CD4-positive, alpha-beta T cell treated with Interleukin-4 for 4 hours (primary cell): ENCODE results near the gene GET4.

Experiments used
- DNase-seq: peaks from one replicate; pipeline ENCODE4 v3.0.0-alpha.2; 2020

GET4 gene

DNA sequence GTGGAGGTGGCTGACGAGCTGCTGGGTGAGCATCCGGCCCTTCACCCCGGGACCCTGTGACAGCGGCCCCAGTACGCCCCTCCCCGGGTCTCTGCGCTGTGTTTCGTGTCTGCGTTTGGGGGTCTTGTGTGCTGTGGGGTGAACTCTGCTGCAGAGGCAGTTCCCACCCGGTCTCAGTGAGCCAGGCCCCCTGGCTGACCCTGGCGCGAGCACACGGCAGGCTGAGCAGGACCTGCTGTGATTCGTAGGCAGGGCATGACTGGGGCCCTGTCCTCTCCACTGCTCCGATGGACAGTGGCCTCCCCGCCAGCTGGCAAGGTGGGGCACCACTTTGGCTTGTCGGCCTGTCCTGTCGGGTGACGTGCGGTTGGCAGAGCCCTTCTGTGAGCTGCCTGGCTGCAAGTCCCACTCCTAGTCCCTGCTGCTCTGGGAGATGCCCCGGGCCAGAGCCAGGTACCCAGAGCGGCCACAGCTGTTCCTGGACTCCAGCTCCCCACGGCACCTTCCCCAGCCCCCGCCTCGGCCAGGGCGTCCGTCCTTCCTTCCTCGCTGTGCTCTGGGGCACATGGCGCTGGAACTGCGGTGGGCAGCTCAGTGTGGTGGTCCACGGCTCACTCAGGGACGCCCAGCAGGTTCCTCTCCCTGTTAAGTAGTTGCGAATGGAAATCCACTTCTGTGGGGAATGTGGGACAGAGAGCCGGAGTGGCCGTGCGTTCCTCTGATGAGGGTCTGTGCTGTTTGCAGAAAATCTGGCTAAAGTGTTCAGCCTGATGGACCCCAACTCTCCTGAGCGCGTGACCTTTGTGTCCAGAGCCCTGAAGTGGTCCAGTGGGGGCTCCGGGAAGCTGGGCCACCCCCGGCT, 10.5 kb downstream of the GET4 start:
- DNase-seq: no peak

DNA sequence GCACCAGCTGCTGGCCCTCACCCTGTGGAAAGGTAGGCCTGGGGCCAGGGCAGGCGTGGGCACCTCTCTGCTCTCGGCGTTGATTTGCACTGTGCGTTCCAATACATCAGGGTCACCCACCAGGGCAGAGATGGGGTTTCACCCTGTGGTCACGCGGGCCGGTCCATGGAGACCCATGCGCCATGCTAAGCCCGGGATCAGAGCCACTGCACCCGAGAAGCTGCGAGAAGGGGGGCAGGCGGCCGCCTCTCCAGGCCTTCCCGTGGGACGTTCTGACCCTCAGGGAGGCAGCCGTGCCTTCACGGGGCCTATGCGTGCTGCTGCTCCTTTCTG, 11.1 kb downstream of the GET4 start:
- DNase-seq: no peak

DNA sequence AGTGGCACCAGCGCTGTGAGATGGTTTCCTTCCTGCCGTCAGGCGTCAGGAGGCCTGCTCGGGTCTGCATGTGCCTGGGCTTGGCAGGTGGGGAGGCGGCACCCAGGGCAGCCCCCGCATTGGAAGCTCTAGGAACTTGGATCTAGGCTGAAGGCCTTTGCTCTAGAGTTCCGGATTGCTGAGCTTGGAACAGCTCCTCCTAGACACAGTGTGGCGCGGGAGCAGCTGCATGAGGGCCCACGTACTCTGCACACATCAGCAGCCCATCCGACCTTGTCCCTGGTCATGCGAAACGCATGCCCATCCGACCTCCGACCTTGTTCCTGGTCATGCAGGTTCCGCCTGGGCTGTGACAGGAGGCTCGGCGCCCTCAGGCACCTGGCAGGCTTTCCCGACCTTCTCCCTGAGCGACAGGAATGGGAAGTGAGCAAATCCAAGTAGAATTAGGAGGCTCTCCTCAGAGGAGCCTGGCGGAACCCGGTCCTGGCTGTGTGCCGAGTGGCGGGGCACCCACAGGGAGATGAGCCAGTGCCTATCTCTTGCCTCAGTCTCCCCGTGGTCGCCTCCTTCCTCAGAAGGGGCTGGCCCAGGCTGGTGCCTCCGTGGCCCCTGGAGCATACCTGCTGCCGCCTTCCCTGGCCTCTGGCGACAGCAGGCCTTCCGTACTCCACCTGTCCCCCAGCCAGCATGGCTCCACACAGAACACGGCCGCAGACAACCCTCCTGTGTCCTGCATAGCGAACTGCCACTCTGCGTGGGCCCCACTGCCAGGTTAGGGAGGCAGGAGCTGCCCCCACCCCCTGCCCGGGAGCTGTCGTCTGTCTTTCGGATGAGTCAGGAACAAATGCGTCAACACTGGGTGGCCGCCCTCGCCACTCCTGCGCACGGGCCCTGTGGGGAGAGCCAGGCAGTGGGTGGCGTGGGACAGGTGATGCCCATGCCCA, 12.0 kb downstream of the GET4 start:
- no peak for DNase-seq

DNA sequence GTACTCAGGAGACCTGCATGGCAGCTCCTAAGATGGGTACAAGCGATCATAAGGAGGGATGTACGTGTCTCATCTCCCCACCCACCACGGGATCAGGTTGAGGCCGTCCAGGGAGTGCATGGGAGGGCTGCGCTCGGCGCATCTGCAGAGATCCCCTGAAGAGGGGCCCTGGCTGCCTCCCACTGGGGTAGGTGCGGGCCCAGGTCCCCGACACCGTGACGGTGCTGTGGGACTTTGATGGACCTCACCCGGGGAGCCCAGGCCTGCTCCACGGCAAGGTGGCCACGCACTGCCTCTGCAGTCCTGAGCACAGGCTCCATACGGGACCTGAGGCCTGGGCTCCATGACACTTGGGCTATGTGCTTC, 12.7 kb downstream of the GET4 start:
- DNase-seq: no peak

DNA sequence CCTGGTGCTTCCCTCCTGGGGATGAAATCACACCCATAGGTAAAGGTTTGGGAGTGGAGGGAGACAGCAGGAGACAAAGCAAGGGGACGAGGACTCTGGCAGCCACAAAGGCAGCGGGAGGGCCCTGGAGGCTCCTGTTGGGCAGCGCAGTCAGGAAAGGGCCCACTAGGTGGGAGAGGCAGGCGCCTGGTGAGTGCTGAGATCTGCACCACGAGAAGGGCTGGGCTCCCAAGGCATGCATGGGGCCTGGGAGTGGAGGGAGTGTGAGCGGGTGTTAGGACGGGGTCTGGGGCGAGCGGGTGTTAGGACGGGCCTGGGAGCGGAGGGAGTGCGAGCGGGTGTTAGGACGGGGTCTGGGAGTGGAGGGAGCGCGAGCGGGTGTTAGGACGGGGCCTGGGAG, 13.0 kb downstream of the GET4 start:
- DNase-seq: no peak

DNA sequence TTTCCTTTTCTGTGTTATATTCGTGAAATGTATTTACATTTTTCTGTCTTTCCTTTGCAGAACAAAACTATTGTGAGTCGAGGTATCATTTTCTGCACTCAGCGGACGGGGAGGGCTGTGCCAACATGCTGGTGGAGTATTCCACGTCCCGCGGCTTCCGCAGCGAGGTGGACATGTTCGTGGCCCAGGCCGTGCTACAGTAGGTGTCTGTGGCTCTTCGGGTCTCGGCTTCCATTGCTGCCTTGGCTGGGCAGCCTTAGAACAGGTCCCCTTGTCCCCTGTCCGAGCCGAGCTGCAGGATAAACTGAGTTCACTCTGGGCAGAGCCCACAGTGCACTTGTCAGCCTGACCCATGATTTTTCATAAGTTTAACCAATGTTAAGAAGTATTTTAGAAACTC, 14.5 kb downstream of the GET4 start:
- no peak for DNase-seq

DNA sequence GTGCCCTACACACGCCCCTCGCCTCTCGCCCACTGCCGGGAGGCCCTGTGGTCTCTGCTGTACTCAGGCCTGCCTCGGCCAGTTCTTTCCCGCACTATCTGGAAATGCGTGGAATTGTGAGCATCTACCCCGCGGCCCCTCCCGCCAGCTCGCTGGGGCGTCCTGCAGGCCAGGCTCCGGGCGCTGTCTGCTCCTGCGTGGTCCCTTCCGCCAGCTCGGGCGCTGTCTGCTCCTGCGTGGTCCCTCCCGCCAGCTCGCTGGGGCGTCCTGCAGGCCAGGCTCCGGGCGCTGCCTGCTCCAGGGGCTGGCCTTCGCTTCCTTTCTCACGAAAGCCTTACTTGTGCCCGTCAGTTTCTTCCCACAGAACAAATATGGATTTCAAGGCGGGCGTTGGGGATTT, 14.9 kb downstream of the GET4 start:
- no peak for DNase-seq

DNA sequence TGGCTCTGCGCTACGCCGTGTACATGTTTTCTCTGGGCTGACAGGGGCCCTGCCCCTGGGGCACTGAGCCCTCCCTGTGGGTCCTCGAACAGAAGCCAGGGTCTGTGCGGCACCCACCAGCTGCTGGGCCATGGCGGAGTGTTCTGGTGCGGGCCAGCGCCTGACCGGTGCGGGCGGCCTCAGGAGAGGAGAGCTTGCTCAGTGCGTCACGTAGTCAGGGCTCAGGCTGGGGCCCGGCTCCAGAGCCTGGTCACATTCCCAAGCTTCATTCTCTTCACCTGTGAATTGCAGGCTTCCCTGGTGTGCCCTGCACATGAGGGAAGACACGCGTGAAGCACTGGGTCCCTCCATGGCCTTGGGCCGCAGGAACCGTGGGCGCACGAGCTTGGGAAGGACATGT, 15.5 kb downstream of the GET4 start:
- no peak for DNase-seq

DNA sequence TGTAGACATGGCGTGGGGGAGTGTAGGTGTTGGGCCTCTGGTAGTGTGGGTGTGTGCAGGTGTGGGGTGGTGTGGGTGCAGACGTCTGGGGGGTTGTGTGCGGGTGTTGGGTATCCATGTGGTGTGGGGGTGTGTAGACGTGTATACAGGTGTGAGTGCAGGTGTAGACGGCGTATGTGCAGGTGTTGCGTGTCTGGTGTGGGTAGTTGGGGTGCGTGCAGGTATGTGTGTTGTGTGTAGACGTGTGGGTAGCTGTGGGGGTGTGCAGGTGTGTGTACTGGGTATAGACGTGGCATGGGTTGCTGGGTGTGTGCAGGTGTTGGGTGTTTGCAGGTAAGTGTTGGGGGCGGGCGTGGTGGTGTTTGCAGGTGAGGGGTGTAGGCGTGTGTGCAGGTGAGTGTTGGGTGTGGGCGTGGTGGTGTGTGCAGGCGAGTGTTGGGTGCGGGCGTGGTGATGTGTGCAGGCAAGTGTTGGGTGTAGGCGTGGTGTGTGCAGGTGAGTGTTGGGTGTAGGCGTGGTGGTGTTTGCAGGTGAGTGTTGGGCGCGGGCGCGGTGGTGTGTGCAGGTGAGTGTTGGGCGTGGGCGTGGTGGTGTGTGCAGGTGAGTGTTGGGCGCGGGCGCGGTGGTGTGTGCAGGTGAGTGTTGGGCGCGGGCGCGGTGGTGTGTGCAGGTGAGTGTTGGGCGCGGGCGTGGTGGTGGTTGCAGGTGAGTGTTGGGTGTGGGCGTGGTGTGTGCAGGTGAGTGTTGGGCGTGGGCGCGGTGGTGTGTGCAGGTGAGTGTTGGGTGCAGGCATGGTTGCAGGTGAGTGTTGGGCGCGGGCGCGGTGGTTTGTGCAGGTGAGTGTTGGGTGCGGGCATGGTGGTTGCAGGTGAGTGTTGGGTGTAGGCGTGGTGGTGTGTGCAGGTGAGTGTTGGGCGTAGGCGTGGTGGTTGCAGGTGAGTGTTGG, 16.6 kb downstream of the GET4 start:
- DNase-seq: no peak

DNA sequence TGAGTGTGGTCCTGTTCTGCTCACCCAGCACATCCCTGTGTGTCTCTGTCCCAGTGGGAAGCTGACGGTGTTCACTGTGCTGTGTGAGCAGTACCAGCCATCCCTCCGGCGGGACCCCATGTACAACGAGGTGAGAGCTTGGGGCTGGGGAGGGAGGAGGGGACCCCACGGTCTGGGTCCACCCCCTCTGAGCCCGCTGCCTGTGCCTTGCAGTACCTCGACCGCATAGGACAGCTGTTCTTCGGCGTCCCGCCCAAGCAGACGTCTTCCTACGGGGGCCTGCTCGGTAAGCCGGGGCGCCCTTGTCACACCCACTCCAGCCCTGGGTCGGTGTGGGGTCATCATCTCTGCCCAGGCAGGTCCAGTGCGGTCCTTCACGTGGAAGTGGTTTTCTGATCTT, 17.3 kb downstream of the GET4 start:
- no peak for DNase-seq

DNA sequence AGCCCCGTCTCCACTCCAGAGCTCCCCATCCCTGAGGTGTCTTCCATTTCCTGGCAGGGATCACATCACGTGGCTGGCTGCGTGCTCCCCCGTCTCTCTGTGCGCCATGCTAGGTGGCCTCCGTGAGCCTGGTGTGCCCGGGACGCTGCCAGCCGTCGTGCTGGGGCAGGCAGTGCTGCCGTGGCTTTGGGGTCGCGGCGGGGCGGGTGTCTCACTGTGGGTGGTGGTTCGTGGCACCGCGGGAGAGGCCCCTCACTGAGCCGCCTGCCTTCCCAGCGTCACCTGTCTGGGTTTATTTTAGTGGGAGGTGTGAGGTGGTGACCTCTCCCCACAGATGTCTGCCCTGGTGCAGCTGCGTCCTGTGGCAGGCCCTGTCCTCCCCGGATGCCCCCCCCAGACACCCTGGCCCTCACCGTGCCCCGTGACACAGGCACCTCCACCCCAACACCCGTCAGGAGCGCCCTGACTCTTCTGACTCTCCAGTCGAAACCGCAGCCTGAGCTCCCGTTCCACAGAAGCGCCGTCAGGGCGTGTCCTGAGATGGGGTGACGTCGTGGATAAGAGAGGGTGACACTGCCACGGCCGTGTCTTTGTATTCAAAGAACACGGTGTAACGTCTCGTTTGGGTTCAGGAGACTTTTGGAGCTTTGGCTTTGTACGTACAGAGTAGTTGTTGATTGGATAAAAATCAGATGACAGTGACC, 18.0 kb downstream of the GET4 start:
- DNase-seq: no peak

DNA sequence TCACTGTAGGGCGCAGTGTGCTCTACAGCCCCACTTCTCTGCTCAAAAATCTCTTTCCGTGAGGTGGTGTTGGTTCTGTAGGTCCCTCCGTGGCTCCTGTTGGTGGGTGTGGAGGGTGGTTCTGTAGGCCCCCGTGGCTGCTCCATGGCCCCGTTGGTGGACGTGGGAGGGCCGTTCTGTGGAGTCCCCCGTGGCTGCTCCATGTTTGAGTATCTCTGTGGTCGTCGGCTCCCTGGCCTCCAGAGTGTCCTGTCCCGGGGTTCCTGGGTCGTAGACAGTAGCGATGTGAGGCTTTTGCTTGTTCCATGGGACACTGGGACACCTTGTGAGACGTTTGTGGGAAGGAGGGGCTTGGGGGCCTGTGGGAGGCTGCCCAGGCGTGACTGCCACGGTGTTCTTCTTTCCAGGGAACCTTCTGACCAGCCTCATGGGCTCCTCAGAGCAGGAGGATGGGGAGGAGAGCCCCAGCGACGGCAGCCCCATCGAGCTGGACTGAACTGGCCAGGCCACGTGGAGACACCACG, 18.6 kb downstream of the GET4 start:
- DNase-seq: no peak

DNA sequence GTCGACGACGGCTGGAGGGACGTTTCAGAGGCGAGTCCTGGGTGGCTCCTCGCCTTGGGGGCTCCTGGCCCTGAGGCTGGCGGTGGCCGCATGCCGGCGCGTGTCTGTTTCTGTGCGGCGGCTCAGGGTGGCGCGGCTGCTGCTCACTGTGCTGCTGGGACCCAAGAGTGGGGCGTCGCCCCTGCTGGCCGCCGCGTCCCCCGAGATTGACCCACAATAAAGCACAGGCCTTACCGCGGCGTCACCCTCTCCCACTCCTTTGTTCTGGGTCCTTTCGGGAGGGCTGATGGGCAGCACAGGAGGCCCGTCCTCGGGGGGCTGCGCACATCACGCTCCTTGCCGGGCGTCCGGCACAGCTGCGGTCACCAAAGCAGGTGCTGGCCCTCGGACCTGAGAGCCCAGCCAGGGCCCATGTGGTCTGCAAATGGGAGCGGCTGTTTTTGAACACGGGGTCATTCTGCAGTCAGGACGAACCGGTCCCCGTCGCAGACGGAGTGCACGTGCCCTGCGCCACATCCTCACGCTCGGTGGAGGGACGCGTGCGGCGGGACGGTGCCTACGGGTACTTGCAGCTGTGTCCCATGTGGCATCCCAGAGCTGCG, 19.2 kb downstream of the GET4 start:
- DNase-seq: no peak

DNA sequence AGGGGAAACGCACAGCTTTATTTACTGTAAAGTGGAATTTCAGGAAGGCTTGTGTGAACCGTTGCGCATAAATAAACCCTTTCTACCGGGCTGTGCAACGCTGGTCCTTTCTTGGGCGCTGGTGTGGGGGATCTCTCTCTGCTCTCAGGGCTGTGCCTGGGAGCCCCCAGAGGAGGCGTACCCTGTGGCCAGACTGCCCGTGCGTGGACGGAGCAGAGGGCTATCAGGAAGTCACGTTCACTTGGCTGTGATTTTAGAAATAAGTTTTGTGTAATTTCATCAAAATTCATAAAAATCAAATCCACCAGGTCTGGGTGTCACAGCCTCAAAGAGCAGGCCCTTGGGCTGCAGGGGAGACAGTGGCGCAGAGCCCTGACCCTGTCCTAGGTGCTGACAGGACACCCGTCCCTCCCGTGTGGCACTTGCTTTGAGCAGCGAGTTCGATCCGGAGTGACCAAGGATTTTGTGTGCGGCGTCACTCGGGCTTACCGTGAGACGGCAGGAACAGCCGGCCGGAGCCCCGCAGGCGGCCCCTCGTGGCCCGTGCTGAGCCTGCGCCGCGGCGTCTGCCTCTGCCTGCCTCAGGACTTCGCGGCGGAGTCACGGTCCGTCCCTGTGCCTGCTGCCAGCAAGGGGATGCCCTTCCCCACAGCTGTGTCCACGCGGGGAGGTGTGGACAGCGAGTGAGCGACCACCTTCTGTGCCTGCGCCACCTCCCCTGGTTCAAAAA, 20.2 kb downstream of the GET4 start:
- DNase-seq: no peak

DNA sequence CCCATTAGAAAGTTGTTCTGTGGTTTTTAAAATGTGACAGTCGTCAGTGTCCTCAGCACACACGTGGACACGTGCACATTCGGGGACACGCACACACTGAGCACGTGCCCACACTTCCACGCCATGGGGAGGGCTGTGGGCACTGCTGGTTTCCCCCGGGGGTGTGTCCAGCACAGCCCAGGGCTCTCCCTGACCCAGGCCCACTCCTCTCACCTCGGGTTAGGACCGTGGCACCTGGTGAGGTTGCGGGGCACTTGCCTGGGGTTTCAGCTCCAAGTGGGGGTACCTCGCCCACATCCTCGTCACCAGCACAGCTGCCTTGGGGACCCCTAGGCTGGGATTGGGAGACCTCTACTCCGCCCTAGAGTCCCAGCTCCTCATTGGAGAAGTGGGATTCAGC, 20.7 kb downstream of the GET4 start:
- no peak for DNase-seq

DNA sequence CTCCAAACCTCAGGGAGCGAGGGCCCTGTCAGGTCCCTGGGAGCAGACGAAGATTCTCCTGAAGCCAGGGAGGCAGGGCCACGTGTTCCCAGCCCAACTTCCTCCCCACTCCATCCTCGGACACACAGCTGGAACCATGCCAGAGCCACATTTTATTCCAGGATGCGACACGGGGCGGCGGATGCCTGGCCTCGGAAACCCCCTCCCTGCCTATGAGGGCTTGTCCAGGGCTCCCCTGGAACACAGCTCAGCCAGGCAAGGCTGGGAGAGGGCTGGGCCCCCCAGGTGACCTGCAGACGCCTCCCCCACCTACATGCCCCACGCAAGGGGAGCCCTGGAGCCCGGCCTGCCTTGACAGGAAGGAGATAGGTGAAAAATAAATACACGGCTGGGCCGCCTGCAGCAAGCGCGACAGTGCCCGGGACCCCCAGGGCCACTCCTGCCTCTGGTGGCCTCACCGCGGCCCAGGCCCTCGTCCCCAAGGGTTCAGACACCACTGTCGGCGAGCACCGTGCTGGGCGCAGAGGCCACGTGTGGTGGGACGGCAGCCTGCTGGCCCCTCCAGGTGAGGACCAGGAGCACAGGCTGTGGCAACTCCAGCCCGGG, 21.5 kb downstream of the GET4 start:
- DNase-seq: no peak

DNA sequence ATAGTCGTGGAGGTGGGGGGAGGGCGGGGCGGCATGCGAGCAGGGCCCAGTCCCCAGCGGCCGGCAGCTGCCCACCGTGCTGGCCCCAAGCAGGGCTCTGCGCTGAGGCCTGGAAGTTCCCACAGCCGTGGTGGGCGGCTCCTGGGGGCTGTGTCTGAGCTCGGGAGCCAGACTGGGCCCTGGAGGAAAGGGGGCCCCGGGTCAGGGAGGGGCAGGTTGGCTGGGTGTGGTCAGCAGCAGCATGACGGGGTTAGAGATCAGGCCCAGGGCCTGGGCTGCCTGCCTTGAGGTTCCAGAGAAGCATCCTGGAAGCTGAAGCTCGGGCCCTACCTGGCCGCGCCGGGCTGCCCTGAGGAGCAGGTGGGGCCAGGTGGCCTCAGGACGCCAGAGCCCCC, 22.1 kb downstream of the GET4 start:
- no peak for DNase-seq

DNA sequence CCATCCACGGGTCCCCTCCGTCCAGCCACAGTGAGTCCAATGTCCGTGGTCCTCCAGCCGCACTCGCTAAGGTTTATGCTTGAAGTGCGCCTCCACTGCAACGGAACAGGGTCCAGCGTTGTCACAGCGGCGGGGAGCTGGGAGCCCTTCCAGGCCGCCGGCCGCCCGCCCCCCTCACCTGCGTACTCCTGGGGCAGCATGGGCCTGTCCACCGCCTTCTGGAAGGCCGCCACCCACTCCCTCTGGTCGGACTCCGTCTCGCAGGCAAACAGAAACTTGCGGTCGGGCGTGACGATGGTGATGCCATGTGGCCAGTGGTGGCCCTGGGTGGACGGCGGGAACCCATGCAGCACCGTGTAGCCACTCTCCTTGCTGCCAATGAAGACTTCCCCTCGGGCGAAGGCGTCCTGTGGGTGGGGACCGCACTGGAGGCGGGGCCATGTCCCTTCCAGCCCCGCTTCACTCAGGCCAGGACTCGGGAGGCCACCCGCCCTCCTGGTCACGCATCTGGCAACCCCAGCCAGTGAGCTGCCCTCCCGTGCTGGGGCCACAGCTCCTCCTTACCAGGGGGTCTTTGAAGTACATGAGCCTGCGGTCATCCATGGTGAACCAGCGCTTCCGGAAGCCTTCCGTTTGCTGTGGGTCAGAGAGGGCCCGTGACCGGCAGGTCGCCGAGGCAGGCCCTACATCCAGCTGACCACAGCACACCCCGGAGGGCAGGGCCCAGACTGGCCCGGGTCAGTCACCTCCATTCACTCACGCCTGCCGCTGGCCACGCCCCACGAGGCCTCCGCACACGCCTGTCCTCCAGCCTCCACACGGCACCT, 22.7 kb downstream of the GET4 start:
- no peak for DNase-seq

DNA sequence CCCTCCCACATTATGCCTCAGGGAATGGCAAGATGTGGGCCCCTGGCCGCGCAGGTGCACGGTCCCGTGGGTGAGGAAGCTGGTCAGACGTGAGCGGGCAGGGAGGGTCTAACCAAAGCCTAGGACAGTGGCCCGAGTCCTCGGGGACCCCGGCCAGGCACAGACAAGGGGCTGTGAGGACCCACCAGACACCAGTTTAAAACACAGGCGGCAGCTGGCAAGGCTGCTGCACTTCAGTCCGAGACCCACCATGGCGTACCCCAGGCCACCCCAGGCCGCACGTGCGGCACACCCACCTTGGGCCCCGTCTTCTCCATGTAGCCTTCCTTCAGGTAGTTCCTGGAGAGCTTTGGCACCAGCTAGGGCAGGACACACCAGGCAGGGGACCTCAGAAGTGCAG, 23.5 kb downstream of the GET4 start:
- no peak for DNase-seq
